Endothelial cell of umbilical vein (primary cell): ENCODE results near the gene KCND1.

Experiments
- CTCF ChIP-seq, 2 donors: IDR thresholded peaks; 1 replicate in 1 of 2; 2 replicates in 1 of 2; pipeline ENCODE4 v1.5.1; 2011; ENCODE audit warnings: low read length in 2 of 2, mild to moderate bottlenecking in 2 of 2, moderate library complexity in 2 of 2, control low read depth in 1 of 2, inconsistent platforms in 1 of 2, low read depth in 1 of 2; ENCODE audit not compliant: insufficient read depth in 1 of 2; ENCODE audit errors: extremely low read depth in 1 of 2
- EZH2 ChIP-seq: IDR thresholded peaks from 2 replicates; pipeline ENCODE4 v1.6.1; 2012; ENCODE audit warnings: borderline replicate concordance, low read depth, mild to moderate bottlenecking, moderate library complexity, low read length, inconsistent platforms; ENCODE audit not compliant: severe bottlenecking
- GATA2 ChIP-seq: IDR thresholded peaks from 2 replicates; pipeline ENCODE4 v1.7.0; 2011; ENCODE audit warnings: low read depth, mild to moderate bottlenecking, moderate library complexity, mixed read lengths, low read length; ENCODE audit not compliant: insufficient read length, insufficient read depth
- MAX ChIP-seq: IDR thresholded peaks from 2 replicates; pipeline ENCODE4 v1.6.1; 2011; ENCODE audit not compliant: insufficient read depth, insufficient read length
- POLR2A ChIP-seq: IDR thresholded peaks from 2 replicates; pipeline ENCODE4 v1.6.1; 2012; ENCODE audit warnings: low read depth, mild to moderate bottlenecking, control low read depth, low read length
- POLR2AphosphoS5 ChIP-seq: IDR thresholded peaks from 2 replicates; pipeline ENCODE4 v1.6.1; 2012; ENCODE audit warnings: low read depth, mild to moderate bottlenecking, control low read depth, low read length, moderate library complexity; ENCODE audit not compliant: insufficient read depth

- TF ChIP-seq EZH2, result no peak
- no peak for TF ChIP-seq CTCF (IDR thresholded peaks at IDR 0.05; ENCODE audit: extremely low read depth in 1 of 2, insufficient read depth in 1 of 2, low read depth in 1 of 2, low read length in 2 of 2)
- no peak for TF ChIP-seq POLR2A
- TF ChIP-seq MAX, result no peak
- TF ChIP-seq POLR2AphosphoS5, result no peak
- TF ChIP-seq GATA2, result no peak
These were observed 4.4 kb upstream of the KCND1 start for GRCh38 chrX:48976086-48976485.
